ENCODE results near the gene TOE1. TPM values are rescaled to one million over a fixed set of nuclear protein-coding genes. Genes with fewer than 3 reads are reported as not detected.
"Not testable (repeated sequence)": the region's sequence is repeated elsewhere in the genome, so short reads cannot be mapped to it uniquely, and the experiment has no call there.

The TOE1 gene
- total RNA-seq = 10 to 100 TPM in 2 of 4 donors, 1 to 10 TPM in 2; 6.0 to 11.9 (median 9.6) TPM

DNA sequence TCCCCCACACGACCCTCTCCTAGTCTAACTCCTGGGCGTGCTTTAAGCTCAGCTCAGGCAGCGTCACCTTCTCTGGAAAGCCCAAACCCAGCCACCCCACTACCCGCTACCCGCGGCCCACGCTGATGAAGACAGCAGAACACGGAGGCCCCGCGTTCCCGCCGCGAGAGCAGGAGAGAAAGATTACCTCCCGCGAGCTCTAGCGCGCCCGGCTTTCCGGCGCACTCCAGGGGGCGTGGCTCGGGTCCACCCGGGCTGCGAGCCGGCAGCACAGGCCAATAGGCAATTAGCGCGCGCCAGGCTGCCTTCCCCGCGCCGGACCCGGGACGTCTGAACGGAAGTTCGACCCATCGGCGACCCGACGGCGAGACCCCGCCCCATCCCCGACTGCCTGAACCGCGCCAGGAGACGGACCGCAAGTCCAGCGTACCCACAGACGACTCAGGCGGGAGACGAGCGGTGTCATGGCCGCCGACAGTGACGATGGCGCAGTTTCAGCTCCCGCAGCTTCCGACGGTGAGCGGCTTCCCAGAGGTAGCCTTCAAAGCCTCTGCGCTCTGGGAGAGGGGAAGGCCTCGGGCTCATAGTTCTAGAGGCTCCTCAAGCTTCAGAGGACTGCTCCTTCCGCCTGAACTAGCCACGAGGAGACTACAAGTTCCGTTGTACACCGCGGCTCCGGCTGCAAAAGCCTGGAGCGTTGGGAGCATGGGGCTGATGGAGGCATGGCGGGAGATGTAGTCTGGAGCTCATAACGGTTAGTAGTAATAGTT, at the start of gene TOE1, which contains the start of gene MUTYH:
Gene TOE1 (plus strand): TSS at position 382 of the 770 bp plus-strand sequence. CDS start 83 bp downstream, at position 465.
Gene MUTYH (minus strand): TSS at position 652 of the 770 bp plus-strand sequence. CDS start 5,935 bp downstream, outside the sequence.
- WGBS, 2 donors = 1 to 2% methylated on average over 16 to 68 of the region's 70 CpGs
- peak within 1 kb of the TSS; percentile 78 for H3K4me3 ChIP-seq (ENCODE audit: low read depth, poor library complexity, severe bottlenecking)
- TF ChIP-seq CTCF (IDR thresholded peaks at IDR 0.05) (peak in 1 of 3 donors; percentile 50), POLR2A (IDR thresholded peaks at IDR 0.05) (no peak)
- peak; percentile 87 to 98 for DNase-seq (ENCODE audit: low spot score in 2 of 2)
- intact Hi-C loops (cut with DNase I; ENCODE audit: low total_unique reads) = loop anchor here (2.0 kb wide), 1 partner anchor 35 kb away; no protein-coding TSS in a partner anchor

DNA sequence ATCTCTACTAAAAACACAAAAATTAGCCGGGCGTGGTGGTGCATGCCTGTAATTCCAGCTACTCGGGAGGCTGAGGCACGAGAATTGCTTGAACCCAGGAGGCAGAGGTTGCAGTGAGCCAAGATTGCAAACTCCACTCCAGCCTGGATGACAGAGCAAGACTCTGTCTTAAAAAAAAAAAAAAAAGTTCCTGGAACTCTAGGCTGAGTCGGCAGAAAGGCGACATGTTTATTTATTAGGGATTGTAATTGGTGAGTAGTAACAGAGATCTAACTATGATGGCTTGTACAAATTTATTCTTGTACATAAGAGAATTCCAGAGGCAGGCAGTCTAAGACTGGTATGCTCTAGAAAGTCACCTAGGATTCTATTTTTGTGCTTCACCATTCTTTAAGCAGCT, 49.0 kb upstream of the TOE1 start:
- DNase-seq (ENCODE audit: low spot score in 2 of 2); H3K4me3 ChIP-seq (ENCODE audit: low read depth, poor library complexity, severe bottlenecking): not testable (repeated sequence)
- intact Hi-C loops (cut with DNase I; ENCODE audit: low total_unique reads) = loop anchor here (10.0 kb wide), 1 partner anchor 456 kb away; no protein-coding TSS in a partner anchor
- 79% methylated on average over 6 of the region's 6 CpGs for WGBS, 2 donors

DNA sequence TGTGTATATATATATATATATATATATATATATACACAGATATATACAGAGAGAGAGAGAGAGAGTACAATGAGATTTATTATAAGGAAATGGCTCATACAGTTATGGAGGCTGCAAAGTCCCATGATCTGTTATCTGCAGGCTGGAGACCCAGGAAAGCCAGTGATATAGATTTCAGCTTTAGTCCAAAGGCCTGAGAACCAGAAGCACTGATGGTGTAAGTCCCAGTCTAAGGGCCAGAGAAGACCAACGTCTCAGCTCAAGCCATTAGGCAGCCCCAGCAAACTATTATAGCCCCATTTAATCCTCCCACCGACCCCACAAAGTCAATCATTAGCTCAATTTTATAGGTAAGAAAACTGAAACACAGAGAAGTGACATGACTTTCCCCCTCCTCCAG, 48.3 kb upstream of the TOE1 start:
- intact Hi-C loops (cut with DNase I; ENCODE audit: low total_unique reads) = loop anchor here (10.0 kb wide), 1 partner anchor 457 kb away; no protein-coding TSS in a partner anchor
- H3K4me3 ChIP-seq (ENCODE audit: low read depth, poor library complexity, severe bottlenecking) = no peak overlapping the region
- TF ChIP-seq CTCF (IDR thresholded peaks at IDR 0.05) = no peak
- TF ChIP-seq POLR2A (IDR thresholded peaks at IDR 0.05) = no peak
- no peak for DNase-seq (ENCODE audit: low spot score in 2 of 2)
- WGBS, 2 donors = 81 to 85% methylated on average over 2 of the region's 2 CpGs

DNA sequence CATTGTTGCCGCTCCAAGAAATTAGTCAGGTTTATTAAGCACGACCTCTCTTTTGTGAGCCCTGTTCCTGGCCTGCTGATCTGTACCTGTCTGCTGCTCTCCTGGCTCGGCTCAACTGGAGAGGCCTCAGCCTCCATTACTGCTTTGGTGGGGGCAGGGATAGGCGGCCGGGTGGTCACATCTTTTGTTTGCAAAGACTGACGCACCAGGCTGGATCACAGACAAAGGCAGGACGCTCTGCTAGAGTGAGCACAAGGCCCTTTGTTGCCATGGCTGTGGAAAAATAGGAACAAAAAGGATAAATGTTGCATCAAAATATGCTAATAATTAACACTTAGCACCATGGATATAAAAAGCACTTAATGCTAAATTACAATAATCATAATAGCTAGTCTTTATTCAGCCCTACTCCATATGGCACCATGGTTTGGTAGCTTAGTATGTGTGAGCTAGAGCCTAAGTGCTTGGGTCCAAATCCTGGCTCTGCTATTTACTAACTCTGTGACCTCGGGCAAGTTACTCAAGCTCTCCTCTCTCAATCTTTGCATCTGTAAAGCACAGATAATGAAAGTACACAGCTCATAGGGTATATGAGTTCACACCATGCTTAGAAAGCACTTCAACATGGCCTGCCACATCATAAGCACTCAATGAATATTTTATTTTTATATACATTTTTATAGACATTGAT, 42.2 kb upstream of the TOE1 start:
- TF ChIP-seq CTCF (IDR thresholded peaks at IDR 0.05) (no peak), POLR2A (IDR thresholded peaks at IDR 0.05) (no peak)
- 71 to 74% methylated on average over 8 of the region's 8 CpGs for whole genome bisulfite sequencing, 2 donors
- DNase-seq (ENCODE audit: low spot score in 2 of 2) = no peak
- H3K4me3 ChIP-seq (ENCODE audit: low read depth, poor library complexity, severe bottlenecking) = no peak overlapping the region
- intact Hi-C loops (cut with DNase I; ENCODE audit: low total_unique reads) = loop anchor here (5.0 to 10.0 kb wide), 2 partner anchors 276 to 463 kb away; no protein-coding TSS in a partner anchor

GRCh38 chr1:45299296-45299695, 40.7 kb upstream of the TOE1 start:
- no peak for TF ChIP-seq CTCF (IDR thresholded peaks at IDR 0.05)
- TF ChIP-seq POLR2A (IDR thresholded peaks at IDR 0.05) = no peak
- WGBS, 2 donors = 75 to 77% methylated on average over 1 of the region's 1 CpG
- no peak for DNase-seq (ENCODE audit: low spot score in 2 of 2)
- H3K4me3 ChIP-seq (ENCODE audit: low read depth, poor library complexity, severe bottlenecking) = no peak overlapping the region
- intact Hi-C loops (cut with DNase I; ENCODE audit: low total_unique reads) = loop anchor here (5.0 to 10.0 kb wide), 2 partner anchors 277 to 464 kb away; no protein-coding TSS in a partner anchor
